HG03354 (cell line): ENCODE measurements around the gene PET117.
"Not testable (repeated sequence)": the region's sequence is repeated elsewhere in the genome, so short reads cannot be mapped to it uniquely, and the experiment has no call there.

Experiments
- ATAC-seq: cut with Tn5 transposase; IDR thresholded peaks from one replicate; pipeline ENCODE4 v1.9.1; 2021; ENCODE audit warnings: mild to moderate bottlenecking; ENCODE audit not compliant: unreplicated experiment, poor library complexity, severe bottlenecking

PET117 gene, protein sequence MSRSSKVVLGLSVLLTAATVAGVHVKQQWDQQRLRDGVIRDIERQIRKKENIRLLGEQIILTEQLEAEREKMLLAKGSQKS

DNA sequence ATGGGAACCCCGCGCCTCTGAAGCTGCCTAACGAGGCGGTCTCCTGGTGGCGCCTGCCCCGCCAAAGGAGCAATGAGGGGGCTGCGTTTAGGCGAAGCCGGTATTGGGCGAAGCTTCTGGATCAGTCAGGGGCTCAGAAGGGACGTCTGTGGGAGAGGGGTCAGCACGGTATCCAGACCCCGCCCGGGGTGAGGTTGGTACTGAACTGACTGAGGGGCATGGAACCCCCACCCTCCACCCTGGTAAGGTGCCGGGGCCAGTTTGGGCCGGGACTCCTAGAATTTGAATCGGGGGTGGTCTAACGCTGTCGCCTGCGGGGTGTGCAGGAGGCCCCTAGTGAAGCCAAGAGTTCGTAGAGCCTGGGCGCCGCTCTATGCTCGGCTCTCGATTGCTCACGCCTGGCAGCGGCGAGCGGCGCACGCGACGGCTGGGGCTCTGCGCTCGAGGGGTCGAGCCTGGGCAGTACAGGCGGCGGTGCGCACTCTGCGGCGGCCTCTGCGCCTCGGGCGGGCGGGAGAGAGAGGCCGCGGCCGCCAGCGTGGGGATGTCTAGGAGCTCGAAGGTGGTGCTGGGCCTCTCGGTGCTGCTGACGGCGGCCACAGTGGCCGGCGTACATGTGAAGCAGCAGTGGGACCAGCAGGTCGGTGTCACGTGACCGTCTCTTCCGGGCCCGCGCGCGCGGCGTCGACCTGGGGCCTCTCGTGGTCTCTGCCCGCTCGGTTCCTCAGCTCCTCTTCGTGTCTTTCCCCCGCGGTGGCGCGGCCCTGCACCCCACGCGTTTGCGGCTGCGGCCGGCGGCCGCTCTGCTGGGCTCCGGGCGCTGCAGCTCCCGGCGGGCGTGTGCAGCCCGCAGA lies at the start of gene PET117, which contains the start of gene KAT14:
TSS of gene PET117 (plus strand) at position 452 of the 854 bp plus-strand sequence. CDS start at position 545, 93 bp downstream.
TSS of gene KAT14 (plus strand) at position 452 of the 854 bp plus-strand sequence. CDS start 4,798 bp downstream, outside the sequence.
- ATAC-seq: peak; percentile 88

DNA sequence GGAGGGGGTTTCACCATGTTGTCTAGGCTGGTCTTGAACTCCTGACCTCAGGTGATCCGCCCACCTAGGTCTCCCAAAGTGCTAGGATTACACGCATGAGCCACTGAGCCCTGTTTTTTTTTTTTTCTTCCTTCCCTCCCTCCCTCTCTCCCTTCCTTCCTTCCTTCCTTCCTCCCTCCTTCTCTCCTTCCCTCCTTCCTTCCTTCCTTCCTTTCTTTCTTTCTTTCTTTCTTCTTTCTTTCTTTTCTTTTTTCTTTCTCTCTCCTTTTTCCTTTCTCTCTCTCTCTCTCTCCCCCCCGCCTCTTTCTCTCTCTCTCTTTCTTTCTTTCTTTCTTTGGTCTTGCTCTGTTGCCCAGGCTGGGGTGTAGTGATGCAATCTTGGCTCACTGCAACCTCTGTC lies 49.4 kb upstream of the PET117 start:
- ATAC-seq: not testable (repeated sequence)

DNA sequence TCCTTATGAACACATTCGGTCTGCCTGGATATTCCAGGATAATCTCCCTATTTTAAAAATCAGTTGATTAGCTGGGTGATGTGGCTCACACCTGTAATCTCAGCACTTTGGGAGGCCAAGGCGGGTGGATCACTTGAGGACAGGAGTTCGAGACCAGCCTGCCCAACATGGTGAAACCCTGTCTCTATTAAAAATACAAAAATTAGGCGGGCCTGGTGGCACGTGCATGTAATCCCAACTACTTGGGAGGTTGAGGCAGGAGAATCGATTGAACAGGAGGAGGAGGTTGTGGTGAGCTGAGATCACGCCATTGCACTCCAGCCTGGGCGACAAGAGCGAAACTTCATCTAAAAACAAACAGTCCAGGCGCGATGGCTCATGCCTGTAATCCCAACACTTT lies 48.8 kb upstream of the PET117 start:
- ATAC-seq: not testable (repeated sequence)

DNA sequence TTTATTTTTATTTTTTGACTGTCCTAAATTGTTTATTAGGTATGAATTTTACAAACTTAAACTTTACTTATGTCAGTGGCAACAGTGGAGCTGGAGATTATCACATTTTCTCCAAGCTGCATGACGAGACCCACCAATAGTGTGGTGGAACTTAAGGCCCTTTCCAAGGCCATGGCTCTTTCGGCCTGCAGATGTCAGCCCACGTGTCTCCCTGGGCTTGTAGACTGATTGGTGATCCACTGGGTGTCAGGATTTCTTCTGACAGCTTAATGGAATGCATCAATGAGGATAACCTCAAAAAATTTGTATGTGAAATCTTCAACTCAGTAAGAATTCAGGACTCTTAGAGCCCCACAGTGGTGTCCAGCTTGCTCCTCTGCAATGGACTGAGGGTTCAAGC lies 47.6 kb upstream of the PET117 start:
- ATAC-seq: no peak

DNA sequence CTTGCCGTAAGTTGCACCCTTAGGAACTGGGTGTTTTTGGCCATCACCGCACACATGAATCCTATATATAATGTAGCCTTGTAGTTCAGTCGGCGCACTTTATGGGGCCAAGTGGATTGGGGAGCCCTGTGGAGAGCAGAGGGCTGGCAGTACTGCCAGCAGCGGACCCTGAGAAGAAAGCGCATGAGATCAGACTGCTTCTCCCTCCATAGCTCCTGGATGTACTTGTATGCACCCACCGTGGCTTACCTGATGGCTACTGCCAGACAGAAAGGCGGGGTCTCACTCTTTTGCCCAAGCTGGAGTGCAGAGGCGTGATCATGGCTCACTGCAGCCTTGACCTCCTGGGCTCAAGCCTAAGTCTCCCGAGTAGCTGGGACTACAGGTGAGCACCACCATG lies 47.2 kb upstream of the PET117 start:
- no peak for ATAC-seq

DNA sequence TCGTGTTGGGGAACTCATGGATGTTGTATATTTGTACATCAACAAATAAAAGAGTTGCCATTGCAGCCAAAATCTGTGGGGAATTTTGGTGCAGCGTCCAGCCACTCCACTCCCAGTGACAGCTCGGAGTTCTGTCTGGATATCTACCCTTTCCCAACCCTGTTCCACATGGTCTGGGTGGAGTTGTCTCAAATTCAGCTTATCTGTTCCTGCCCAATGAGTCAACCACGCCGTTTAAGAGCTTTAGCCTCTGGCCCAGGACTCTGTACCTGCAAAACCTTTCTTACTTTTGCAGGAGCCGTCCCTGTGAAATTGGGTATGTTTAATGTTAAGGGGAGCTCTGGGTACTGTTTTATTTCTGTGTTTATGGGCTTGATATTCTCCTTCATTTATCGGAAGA lies 46.0 kb upstream of the PET117 start:
- no peak for ATAC-seq

DNA sequence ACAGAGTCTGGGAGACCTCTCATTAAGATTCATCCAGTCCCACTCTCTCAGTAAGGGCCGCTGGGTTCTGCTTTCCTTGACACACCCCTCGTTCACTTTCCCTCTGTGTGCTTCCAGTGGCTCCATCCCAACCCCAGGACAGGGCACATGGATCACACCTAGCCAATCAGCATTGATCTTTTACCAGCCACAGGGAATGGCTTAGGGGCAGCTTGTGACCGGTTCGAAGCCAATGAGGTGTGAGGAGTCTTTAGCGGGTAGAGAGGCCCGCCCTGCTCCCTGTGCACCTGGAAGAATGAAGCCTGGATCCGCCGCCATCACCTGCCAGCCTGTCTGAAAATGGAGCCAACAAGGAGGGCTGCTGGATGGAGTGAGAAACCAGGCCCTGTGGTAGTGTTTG lies 44.8 kb upstream of the PET117 start:
- no peak for ATAC-seq

DNA sequence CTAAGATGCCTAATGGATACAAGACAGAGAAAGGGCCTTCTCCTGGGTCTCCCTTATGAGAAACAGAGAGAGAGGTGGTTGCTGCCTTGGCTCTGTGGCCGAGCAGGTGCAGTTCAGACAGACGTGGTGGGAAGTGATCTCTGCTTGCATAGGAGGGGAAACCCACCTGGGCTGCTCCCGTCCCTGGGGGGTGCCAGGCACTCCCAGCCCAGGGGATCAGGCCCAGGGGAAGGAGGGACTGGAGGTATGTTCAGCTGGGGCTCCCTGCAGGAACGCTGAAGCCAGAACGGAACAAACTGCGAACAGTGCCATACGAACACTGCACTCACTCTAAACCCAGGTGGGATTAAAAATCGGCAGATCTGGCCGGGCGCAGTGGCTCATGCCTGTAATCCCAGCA lies 44.3 kb upstream of the PET117 start:
- ATAC-seq: no peak

DNA sequence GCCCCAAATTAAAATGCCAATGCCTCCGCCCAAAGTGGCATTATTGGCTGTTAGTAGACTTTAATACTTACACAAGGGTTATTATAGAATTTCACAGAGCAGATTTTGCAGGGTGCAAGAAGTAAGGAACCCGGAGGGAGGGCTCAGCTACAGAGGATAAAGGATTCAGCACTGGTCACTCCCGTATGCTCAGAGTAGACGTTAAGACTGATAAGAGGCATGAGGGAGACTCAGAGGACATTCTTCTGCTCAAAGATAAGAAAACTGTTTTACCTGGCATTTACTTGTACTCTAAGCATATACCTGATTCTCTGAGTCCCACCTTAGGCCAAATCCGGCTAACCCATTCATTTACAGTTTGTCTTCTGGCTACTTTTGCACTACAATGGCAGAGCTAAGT lies 43.5 kb upstream of the PET117 start:
- ATAC-seq: no peak

DNA sequence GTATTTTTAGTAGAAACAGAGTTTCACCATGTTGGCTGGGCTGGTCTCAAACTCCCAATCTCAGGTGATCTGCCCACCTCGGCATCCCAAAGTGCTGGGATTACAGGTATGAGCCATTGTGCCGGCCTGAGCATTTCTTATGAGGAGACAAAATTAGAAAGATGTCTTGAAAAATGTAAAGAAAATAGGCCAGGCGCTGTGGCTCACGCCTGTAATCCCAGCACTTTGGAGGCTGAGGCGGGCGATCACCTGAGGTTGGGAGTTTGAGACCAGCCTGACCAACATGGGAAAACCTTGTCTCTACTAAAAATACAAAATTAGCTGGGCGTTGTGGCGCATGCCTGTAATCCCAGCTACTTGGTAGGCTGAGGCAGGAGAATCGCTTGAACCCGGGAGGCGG lies 37.1 kb upstream of the PET117 start:
- not testable (repeated sequence) for ATAC-seq

DNA sequence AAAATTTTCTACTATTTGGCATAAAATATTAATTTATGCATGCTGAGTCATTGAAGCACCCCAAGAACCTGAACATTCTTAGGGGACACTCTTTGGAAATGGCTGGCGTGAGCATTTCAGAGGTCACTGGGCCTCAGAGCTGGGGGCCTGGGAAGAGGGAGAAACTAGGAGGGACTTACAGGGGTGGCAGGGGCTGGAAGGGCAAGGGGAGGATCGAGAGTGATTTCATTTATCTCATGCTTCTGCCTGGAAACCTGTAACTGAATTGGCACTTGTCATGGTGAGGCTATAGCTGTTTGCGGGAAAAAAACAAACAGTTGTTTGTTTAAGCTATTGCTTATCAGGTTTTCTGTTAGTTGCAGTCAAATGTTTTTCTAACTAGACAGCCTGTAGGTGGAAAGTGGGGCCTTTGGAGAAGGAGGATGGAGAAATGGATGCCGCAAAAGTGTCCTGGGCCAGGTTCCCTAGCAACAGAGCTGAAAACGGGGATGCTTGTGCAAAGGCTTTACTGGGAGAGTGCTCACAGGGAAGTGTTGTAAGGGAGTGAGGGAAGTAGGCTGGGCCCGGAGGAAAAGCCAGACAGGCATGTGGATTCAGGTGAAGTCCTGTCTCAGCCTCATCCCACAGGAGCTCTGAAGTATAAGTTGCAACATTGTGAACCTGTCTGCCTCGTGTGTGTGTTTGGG lies 36.4 kb upstream of the PET117 start:
- no peak for ATAC-seq

DNA sequence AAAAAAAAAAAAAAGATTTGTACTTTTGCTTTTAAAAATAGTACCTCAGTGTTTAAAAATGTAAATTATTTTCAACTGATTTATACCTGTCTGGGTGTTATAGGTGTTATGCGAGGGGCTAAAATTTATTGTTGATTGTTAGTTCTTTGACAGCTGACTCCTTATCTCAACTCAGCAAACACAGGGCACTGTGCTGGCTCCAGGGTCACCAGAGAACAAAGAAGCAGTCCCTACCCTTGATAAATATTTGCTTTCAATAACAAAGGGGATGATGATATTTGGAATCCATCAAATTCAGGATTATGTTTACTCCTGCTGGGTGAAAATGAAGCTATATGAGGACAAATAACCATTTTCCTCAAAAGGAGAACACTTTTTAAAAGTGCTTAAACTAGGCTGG lies 34.2 kb upstream of the PET117 start:
- no peak for ATAC-seq

DNA sequence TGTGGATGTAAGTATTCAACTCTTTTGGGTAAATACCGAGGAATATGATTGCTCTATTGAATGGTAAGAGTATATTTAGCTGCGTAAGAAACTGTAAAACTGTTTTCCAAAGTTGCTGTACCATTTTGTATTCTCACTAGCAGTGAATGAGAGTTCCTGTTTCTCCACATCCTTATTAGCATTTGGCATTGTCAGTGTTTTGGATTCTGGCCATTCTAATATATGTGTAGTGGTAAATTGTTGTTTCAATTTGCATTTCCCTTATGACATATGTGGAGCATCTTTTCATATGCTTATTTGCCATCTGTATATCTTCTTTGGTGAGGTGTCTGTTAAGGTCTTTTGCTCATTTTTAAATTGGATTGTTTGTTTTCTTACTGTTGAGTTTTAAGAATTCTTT lies 29.3 kb upstream of the PET117 start:
- ATAC-seq: no peak

DNA sequence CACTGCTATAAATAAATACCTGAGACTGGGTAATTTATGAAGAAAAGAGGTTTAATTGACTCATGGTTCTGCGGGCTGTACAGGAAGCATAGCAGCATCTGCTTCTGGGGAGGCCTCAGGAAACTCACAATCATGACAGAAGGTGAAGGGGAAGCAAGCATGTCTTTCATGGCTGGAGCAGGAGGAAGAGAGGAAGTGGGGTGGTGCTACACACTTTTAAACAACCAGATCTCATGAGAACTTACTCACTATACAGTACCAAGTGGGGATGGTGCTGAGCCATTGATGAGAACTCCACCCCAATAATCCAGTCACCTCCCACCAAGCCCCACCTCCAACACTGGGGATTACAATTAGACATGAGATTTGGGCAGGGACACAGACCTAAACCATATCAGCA lies 9.1 kb upstream of the PET117 start:
- not testable (repeated sequence) for ATAC-seq

DNA sequence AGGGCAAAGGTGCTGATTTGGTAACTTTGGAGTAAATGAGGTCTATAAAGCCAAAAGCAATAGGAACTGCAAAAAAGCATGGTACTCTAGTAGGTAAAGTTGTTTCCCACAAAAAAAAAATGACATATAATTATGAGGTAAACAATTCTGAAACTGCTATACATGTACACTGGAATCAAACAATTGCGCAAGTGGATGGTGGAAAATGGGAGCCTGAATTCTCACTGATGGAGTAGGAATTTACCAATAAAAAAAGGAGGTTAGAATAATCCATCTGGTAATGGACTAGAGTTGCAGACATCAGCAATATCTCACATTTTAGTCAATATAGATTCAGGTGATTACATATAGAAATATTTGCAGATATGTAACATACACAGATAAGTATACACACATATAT lies 5.0 kb upstream of the PET117 start:
- no peak for ATAC-seq

DNA sequence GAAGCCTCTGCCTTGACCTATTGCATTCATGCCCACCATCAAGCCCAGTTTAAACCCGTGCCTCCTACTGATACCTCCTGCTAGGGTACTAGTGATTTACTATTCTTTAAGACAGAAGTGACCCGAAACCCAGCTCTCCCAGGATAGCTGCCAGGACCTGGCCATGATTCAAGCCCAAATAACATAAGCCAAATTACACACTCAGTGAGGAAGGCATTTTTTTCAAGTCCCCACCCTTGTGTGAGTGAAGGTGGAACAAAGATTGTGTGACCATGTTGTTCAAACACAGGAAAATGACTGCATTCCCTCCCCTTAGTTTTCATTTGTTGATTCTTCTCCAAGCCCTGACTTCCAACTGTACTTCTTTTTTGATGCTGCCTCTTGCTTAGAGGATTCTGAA lies 3.7 kb upstream of the PET117 start:
- no peak for ATAC-seq

DNA sequence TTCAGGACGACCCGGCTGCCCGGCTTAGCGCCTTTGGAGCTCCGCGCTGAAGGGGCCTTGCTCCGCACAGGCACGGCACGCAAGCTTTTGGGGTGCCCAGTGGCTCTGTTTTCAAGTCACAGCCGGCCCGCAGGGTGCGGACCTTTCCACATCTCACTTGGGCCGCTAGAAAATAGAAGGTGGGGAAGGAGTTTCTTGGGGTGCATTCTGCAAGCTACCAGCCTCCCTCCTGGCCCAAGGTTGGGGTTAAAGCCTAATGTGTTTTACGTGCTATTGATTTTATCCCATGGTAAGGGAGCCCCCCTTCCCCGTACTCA lies 561 bp downstream of the PET117 start:
- no peak for ATAC-seq

DNA sequence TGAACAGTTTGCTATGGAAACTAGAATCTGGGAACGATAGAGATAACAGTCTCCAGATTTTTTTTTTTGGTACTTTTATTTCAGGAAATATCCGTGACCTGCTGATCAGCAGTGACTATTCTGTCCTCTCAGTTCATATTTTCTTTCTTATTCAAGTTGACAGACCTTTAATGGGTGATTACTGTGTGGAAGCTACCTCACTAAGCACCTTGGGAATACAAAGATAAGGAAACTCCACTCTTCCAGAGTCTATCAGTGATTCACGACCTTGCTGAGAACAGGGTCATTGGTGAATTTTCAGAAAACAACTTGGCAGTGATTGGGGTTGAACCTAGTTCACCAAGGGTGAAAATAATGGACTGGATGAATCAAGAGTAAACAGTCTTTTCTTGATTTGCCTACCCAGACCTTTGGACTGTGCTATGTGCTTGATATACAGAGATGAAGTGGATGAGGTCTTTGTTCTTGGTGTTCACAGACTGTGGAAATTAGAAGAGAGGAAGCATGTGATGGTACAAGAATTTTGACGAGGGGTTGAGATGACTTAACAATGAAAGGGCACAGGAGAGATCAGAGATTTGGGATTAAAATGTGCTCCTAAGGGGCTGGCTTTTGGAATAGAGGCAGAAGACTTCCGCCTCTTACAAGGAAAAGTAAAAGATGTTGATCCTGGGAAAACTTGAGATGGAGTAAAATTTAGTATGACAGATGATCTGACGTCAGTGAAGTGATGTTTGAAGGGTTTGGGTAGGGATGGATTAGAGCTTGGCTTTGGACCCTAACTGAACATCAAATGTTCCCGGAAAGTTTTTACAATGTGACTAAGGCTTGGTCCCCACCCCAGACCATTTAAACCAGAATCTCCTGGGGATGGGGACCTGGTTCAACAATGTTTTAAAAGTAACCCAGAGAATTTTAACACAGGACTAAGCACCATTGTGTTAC lies 1.2 kb downstream of the PET117 start:
- no peak for ATAC-seq

DNA sequence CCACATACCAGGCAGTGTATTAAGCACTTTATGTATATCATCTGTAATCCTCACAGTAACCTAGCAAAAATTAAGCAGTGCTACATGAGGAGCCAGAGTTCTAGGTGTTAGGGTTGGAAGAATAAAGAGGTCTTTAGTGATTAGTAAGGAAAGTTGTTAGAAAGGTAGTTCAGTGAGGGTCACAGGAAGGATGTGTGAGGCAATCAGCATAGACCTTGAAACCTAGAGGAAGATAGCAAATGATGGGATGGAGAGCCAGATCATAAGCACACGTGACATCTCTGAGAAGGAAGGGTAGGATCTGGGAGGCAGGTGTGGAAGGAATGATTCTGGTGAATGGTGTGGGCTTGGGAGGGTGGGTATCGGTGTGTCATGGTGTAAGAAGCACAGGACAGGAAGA lies 2.2 kb downstream of the PET117 start:
- ATAC-seq: no peak

DNA sequence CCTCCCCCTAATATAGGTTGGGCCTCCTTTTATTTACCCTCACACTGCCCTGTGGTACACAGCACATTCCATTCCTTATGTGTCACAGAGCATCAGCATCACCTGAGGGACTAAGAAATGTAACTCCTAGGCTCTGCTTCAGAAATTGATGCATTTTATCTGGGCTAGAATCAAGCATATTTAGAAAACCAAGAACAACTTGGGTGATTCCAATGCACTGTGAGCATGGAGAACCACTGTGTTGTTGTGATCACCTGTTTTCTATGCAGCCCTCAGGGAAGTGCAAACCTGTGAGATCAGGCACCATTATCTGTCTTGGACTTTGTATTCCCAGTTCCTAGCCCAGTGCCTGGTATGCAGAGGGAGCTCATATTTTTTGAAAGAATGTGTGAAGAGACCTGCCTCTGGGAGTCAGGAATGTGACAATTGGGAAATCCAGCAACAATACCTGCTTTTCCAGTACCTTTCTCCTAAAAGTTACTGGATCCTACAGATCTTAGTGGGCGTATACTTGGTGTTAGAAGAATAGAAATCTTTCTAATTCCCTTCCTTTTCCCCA lies 7.0 kb downstream of the PET117 start:
- no peak for ATAC-seq
